ENCODE results near the gene MEI1.
"Not testable (repeated sequence)": the region's sequence is repeated elsewhere in the genome, so short reads cannot be mapped to it uniquely, and the experiment has no call there.

Gene MEI1

DNA sequence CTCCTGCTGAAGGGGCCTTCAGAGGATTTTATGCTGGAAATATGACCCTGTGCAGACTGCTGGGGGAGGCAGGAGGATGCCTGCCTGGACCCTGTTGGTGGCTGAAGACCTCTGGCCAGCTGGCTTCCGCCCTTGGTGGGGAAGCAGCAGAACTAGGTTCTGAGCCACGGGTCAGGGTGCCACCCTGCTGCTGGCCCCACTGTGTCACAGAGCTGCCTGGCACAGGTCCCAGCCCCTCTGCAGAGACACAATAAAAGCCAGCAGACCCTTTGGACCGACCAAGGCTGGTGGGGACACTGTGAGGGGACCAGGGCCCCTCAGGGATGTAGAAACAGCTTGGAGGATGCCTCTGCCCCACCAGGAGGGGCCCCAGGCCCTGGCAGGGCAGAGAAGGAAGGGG lies 126.7 kb downstream of the MEI1 start:
- no peak for DNase-seq

DNA sequence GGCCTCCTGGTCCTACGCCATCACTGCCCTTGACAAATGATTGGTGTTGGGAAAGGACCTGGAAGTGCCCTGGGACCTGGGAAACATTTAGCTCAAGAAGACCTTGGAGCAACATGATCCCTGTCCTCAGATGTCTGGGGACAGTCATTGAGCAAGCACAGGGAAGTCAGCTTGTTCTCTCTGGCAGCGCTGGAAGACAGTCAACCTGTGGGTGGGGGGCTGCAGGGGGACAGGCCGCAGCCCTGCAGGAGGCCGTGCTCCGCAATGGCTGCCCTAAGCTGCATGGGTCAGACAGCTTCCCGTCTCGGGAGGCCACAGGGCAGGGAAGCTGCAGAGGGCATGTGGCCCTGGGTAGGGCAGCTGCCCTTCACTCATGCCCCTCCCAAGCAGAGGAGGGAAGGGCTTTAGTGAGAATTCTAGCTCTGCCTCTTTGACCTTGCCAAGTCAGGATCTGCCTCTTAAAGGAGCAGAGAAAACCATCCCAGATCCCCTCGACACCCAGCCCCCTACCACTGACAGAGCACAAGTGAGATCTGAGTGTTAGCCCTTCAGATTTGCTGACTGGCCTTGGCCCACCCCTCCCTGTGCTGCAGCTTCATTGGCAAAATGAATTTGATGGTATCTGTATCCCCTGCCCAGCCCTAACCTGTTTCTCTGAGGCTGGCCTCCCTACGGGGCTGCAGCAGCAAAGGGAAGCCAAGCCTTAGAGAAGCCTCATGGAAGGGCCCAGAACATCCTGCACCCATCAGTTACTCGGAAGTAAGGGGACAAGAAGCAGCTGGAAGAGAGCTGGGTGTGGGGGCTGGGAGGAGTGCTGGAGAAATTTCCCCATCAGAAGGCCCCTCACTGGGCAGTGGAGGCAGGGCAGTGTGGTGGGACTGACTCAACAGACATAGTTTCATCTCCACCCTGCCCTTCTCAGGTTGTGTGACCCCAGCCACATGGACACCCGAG lies 127.4 kb downstream of the MEI1 start:
- no peak for DNase-seq

DNA sequence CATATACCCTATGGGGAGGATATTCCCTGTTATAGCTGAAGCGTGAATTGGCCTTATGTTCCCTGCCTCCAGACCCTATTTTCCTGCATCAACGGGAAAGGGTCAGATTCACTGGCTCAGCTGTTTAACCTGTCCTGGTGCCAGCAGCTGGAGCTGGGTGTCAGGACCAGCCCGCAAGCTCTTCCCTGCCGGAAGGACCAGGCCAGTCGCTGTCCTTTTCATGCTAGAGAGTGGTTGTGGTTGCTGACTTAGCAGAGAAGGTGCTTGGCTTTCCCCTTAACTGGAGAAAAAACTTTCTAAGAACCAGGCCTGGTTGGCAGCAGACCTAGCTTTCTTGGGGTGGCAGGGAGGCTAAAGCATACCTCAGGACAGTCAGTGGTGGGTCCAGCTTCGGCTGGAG lies 128.4 kb downstream of the MEI1 start:
- DNase-seq: no peak

DNA sequence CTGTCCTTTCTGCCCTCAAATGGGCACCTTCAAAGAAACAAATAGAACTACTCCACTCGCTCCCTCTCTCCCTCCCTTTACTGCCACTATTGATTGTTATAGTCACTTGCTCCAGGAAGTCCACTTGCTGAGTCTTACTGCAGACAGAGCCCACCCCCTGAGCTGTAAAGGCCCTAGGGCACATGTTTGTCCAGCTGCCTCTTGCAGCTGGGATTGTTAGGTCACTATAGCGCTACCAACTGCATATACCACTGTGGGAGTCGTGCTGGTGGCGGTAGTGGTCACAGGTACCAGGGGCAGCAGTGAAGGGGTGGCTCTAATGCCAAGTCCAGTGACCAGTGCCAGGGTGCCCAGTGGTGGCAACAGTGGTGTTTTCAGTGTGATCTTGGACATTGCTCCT lies 129.2 kb downstream of the MEI1 start:
- DNase-seq: no peak

DNA sequence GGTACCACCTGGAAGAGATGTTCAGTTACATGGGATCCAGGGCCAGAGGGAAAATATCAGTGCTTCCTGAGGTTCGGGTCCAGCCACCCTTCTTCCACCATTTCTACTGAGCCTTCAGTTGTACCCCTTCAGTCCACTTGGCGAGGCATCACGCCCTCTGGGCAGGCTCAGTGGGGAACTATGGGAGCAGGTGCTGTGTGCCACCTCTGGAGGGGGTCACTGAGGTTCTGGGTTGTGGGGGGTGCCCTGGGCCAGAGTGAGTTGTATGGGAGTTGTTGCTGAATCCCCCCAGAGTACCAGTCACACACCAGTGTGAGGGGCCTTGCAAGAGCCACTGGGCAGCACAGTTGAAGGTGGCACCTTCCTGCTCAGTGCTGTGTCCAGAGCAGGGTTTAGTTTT lies 130.9 kb downstream of the MEI1 start:
- no peak for DNase-seq

DNA sequence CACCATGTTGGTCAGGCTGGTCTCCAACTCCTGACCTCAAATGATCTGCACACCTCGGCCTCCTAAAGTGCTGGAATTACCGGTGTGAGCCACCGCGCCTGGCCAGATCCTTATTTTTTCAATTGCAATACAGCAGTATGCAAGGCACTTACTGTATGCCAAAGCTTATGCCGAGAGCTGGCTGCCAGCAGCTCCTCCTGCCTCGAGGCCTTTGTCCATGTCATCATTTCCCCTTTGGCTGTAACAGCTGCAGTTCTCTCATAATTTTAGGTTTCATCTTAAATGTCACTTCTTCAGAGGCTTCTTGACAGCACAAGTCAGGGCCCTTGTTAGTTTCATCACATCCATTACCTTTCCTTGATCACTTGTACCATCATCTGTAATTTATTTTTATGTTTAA lies 132.1 kb downstream of the MEI1 start:
- DNase-seq: no peak

DNA sequence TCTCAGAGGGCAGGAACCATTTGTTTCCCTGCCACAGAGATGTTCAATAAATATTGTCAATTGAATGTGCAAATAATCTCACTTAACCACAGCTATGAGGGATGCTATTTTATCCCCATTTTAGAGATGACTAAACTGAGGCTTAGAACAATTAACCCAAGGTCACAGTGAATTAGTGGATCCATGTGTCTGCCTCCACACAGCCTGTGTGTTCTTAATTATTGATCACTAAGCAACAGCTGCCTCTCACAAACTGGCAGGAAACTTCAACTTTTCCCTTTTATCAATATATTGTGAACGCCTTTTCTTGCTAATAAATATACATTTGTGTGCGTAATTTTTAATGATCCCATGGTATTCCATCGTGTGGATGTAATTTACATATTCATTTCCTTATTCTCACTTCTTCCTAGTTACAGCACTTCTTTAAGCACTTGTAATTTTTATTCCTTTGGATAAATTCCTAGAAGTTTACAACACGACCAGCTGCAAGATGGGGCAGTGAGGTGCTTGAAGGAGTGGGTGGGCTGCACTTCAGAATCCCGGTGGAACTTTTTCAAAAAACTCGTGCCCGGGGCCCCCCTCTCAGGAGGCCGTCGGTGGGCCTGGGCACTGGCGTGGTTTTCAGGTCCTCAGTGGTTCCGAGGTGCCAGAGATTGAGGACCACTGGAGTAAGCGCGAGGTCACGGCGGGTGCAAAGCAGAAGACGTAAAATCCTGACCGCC lies 132.7 kb downstream of the MEI1 start:
- no peak for DNase-seq

DNA sequence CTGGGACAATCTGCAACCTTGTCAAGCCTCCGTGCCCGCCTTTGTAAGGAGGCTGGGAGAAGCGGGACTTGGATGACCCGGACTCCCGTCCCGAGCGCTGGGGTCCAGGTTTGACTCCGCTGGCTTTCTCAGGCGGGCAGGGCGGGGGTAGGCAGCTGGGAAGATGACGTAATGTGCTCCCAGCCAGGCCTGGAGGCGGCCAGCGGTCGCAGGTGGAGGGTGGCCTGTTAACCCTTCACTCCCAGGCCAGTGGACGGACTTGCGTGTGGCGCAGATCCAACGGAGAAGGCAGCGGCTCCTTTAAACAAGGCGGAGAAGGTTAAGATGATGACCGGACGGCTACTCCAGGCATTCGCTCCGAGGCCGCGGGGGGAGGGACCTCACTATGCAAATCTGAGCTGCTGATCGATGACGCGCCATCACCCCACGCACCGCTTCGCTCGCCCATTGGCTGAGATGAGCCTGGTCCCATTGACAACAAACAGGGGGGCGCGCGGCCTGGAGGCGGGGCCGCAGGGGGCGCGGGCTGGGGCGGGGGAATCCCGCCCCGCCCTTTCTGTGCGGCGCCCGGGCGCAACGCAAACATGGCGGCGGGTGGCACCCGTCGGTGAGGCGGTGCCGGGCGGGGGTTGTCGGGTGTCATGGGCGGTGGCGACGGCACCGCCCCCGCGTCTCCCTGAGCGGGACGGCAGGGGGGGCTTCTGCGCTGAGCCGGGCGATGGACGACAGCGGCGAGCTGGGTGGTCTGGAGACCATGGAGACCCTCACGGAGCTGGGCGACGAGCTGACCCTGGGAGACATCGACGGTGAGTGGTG lies 133.5 kb downstream of the MEI1 start, which contains the start of gene SREBF2:
Gene SREBF2 (plus strand): TSS at position 553 of the 816 bp plus-strand sequence. CDS start 166 bp downstream, at position 719.
- peak; percentile 98 for DNase-seq

DNA sequence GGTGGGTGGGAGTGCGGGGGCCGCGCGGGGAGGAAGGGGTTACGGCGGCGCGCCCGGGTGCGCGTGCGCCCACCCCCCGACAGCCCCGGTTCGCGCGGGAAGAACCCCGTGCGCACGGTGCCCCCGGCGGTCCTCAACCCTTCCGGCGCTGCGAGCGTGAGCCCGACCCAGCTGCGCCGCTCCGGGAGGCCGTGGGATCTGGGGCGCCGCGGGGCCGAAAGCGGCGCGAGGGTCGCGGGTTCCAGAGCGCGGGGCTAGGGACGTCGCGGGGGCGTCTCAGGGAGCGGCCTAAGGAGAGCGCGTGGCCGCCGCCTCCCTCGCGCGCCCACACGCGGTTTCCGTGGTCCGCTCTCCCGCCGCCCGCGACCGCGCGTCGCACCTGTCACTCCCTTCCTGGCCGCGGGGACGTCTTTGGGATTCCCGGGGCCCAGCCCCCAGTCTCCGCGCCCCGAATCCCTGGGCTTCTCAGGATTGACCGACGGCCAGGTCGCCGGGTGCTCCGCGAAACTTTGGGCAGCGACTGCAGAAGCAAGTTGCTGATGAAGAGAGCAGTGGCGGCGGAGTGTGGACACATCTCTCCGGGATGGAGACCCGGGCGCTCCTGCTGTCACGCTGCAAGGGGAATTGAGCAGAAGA lies 134.2 kb downstream of the MEI1 start:
- DNase-seq: peak; percentile 41

DNA sequence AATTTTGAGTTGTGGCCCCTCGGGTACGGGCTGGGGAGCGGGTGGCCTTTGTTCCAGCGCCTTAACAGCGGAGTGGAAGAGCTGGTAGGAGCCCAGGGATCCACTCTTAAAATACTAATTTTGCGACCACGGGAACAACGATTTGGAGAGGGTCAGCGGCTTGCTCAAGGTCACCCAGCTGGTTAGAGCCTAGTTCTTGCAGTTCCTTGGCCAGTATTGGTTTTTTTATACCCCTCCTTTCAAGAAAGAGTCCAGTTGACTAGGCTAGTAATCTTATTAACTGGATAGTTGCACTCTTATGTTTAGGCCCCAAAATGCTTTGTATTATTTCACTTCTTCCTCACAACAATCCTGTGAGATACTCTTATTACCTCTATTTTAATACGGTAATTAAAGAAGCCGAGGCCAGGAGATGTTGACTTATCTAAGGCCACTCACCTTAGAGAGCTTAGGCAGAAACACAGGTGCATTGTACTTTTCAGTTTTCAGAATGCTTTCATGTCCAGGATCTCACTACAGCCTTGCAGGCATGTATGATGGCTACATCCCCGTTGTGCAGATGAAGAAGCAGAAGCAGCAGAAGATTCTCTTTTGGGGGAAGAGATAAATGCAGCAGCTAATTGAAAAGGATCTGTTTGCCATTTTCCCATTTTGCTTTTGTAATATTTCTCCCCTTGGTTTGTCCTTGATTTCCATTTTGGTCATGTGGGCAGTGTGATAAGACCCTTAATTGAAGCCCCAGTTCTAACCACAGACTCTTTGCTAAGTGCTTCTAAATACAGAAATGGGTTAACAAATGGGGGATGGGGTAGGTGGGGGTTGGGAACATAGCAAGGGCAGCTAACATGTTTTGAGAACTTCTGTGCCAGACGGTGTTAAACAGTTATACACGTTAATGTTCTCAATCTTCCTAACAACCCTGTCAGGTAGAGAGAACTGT lies 135.0 kb downstream of the MEI1 start:
- no peak for DNase-seq

DNA sequence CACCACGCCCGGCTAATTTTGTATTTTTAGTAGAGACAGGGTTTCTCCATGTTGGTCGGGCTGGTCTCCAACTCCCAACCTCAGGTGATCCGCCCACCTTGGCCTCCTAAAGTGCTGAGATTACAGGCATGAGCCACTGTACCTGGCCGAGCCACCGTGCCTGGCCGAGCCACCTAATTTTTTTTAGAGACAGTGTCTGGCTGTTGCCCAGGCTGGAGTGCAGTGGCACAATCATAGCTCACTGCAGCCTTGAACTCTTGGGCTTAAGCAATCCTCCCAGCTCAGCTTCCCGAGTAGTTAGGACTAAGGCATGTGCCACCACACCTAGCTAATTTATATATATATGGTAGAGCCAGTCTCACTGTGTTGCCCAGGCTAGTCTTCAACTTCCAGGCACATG lies 136.2 kb downstream of the MEI1 start:
- not testable (repeated sequence) for DNase-seq

DNA sequence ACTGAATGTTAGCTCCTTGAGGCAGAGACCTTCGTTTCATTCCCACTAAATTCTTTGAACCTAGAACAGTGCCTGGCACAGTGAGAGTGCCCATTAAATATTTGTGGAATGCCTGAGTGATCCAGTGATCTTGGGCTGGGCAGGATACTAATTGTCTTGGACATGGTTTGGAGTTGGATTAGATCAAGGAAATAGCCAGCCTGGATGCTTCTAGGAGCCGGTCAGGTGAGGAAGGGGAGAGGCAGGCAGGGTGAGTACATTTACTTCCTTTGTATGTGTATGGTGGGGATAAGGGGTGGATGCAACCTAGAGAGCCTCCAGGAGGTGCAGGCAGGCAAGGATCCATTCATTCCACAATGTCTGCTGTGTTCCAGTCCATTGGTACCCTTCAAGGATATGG lies 137.2 kb downstream of the MEI1 start:
- DNase-seq: no peak

DNA sequence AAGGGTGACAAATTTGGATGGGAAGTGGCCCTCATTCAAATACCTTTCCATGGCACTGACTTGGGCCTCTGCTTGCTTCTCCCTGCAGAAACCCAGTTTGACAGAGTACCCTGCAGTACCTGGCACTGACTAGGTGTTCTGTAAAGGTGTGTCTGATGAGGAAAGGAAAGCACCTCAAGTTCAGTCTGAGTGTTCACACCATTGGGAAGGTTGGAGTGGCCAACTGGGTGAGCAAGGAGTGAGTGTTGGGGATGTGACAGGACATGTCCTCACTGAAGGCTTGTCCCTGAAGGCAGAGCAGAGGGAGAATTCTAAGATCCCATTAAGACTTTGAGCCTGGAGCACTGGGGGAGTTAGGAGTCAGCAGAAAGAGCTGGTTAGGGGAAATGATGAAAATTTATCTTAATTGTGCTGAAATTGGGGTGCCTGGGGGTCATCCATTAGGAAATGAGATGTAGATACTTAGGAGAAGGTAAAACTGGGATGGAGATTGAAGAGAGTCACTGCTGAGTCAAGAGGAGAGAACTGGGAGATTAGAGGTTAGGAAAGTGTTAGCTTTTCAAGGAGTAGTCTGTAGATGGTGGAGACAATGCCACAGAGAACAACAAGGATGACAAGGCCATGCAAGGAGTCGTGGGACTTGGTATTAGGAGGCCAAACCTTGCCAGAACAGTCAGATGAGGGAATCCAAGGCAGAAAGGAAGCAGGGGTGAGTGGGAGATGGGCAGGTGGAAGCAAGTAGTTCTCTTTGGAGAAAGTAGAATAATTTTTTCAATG lies 139.7 kb downstream of the MEI1 start:
- DNase-seq: no peak

DNA sequence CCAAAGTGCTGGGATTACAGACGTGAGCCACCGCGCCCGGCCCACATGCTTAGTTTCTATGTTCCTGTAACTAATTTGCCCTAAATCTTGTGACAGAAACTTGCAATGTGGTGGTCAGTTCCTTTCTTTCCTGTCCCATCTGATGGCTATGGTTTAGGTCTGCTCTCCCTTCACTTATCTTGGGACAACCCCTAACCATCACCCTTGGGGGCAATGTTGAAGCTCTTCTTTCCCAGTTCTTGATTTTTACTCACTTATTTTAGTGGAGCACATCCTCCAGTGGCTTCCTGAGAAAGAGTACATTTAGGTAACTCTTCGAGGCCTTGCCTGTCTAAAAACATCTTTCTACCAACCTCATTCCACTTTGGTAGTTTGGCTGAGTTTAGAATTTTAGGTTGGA lies 140.9 kb downstream of the MEI1 start:
- DNase-seq: no peak

DNA sequence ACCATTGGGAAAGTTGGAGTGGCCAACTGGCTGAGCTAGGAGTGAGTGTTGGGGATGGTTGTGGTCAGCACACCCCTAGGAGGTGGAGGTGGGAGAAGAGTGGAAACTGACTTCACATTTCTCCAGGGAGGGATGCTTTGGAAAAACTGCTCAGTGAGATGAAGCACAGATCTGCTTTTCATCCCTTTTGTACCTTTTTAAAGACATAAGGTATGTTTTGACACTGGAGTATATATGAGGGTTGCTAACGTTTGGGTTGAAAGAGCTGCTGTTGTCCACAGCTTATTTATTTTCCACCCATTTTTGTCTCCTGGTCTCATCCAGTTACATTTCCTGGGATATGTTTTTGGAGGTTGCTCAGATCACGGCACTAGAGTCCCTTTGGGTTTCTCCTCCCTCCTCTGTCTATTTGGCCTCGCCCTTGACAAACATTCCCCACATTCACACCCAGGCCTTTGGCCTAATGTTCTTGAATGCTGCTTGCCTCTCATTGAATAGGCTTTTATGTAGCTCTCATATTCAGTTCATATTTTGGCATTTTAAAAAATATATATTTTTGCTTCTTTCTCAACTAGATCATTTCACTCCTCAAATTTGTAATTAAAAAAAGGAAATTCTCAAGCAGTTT lies 141.9 kb downstream of the MEI1 start:
- DNase-seq: no peak

DNA sequence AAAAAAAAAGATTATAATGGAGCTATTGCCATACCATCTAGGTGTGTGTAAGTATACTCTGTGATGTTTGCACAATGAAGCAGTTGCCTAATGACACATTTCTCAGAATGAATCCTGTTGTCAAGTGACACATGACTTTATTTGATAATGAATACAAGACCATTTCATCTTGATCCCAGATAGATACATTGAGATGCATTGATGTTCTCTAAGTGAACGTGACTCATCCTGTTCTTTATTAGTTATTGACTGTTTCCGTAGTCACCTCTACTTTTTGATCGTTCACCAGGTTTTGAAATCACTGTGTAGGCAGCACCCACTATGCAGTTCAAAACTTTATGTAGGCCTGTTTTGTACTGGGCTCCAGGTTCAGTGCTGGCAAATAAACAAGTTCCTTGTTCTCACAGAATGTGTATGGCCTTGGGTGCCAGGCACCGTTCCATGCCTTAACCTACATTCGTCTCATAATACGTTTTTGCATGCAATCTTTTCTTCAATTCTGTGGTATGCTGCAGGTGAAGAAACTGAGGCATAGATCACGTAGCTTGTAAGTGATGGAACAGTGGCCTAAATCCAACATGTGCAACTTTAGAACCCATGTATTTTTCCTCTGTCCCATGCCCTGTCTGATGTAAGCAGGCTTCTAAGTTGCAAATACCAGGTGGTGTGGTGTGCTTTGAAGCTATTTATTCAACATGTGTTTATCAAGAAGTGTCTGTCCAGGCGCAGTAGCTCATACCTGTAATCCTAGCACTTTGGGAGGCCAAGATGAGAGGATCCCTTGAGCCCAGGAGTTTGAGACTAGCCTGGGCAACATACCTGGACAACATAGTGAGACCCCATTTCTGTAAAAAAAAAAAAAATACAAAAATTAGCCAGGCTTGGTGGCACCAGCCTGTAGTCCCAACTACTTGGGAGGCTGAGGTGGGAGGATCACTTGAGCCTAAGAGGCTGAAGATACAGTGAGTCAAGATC lies 144.0 kb downstream of the MEI1 start:
- no peak for DNase-seq

DNA sequence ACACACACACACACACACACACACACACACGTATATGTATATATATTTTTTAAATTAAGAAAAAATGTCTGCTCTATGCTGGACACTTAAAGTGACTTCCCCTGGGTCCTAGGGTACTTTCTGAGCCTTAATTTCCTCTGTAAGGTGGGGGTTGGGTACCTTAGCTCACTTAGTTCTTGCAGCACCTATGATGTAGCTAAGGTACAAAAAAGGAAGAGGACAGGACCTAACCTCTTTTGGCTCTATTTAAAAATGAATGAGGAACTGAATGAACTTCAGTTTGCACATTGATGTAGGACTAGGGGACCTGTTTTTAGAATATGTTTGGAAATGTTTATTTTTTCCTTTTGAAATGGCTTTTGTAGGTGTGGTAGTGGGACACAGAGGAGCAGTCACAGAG lies 144.7 kb downstream of the MEI1 start:
- DNase-seq: no peak

DNA sequence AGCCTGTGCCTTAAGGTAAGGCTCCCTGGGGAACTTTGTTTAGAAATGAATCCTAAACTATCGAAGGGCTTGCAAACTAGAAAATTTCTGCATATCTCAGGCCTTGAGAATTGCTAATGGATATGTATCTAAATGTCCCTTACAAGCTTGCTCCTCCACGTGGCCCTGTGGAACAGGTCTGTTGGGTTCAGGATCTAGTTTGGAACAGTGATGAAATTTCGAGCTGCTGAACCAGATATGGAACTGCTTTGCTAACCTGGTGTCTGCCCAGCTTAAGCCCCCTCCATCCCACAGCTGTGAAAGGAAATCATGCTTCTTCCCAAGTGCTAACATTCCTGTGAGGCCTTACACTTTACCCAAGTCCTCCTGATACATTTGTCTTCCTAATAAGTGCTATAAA lies 145.2 kb downstream of the MEI1 start:
- no peak for DNase-seq
